MM.1S (cell line): ENCODE measurements around the gene XKRX.

ENCODE experiments used
- DNase-seq: peaks from one replicate; pipeline ENCODE4 v3.0.0-alpha.2; 2015
- H2AFZ ChIP-seq: fragments of 300-600 bp; sonication (generic); 2 replicates; pipeline ENCODE4 v1.6.0; 2016; ENCODE audit warnings: antibody characterized with exemption, low read length
- H3F3A ChIP-seq: fragments of 300-600 bp; sonication (generic); 2 replicates; pipeline ENCODE4 v1.6.1; 2016; ENCODE audit warnings: mild to moderate bottlenecking, antibody characterized with exemption, low read length, moderate library complexity, mixed read lengths; ENCODE audit not compliant: insufficient read depth
- H3K27ac ChIP-seq: fragments of 300-600 bp; sonication (generic); 2 replicates; pipeline ENCODE4 v1.5.1; 2016; ENCODE audit warnings: mild to moderate bottlenecking, low read length
- H3K27me3 ChIP-seq: fragments of 300-600 bp; sonication (generic); replicated peaks from 2 replicates; pipeline ENCODE4 v1.6.0; 2016; ENCODE audit warnings: low read length; ENCODE audit not compliant: insufficient read depth
- H3K36me3 ChIP-seq: fragments of 300-600 bp; sonication (generic); replicated peaks from 2 replicates; pipeline ENCODE4 v1.6.1; 2016; ENCODE audit warnings: mild to moderate bottlenecking, low read length, mixed read lengths; ENCODE audit not compliant: insufficient read depth
- H3K4me1 ChIP-seq: fragments of 300-600 bp; sonication (generic); 2 replicates; pipeline ENCODE4 v1.6.1; 2016; ENCODE audit warnings: low read length, mixed read lengths
- H3K4me2 ChIP-seq: fragments of 300-600 bp; sonication (generic); 2 replicates; pipeline ENCODE4 v1.6.0; 2016; ENCODE audit warnings: low read depth, low read length
- H3K4me3 ChIP-seq: fragments of 300-600 bp; sonication (generic); 2 replicates; pipeline ENCODE4 v1.5.1; 2016; ENCODE audit warnings: low read length, mixed read lengths
- H3K79me2 ChIP-seq: fragments of 300-600 bp; sonication (generic); 2 replicates; pipeline ENCODE4 v1.6.1; 2016; ENCODE audit warnings: mixed run types, low read length, mixed read lengths
- H3K9ac ChIP-seq: fragments of 300-600 bp; sonication (generic); 2 replicates; pipeline ENCODE4 v1.6.1; 2016; ENCODE audit warnings: low read length, mixed read lengths
- H3K9me2 ChIP-seq: fragments of 300-600 bp; sonication (generic); replicated peaks from 2 replicates; pipeline ENCODE4 v1.6.1; 2016; ENCODE audit warnings: mild to moderate bottlenecking, low read length, mixed read lengths; ENCODE audit not compliant: insufficient read depth
- H3K9me3 ChIP-seq: fragments of 300-600 bp; sonication (generic); replicated peaks from 2 replicates; pipeline ENCODE4 v1.6.1; 2016; ENCODE audit warnings: mild to moderate bottlenecking, low read length, mixed read lengths; ENCODE audit not compliant: insufficient read depth
- H4K20me1 ChIP-seq: fragments of 300-600 bp; sonication (generic); 2 replicates; pipeline ENCODE4 v1.6.1; 2016; ENCODE audit warnings: mild to moderate bottlenecking, low read length, moderate library complexity, mixed read lengths; ENCODE audit not compliant: insufficient read depth
- EZH2 ChIP-seq: fragments of 300-600 bp; sonication (generic); optimal IDR thresholded peaks from 2 replicates; pipeline ENCODE3; 2017; ENCODE audit warnings: low read depth, mild to moderate bottlenecking, antibody characterized with exemption, low read length, mixed read lengths
- EZH2phosphoT487 ChIP-seq: fragments of 300-600 bp; sonication (generic); IDR thresholded peaks from 2 replicates; pipeline ENCODE4 v1.6.1; 2018; ENCODE audit warnings: antibody characterized with exemption, low read length
- TF ChIP-seq, protein P1 (sequence below): fragments of 300-600 bp; sonication (generic); IDR thresholded peaks from 2 replicates; pipeline ENCODE4 v1.5.1; 2016; ENCODE audit warnings: antibody characterized with exemption, low read length, mixed read lengths

The XKRX gene

GRCh38 chrX:100973411-100973810 is 44.7 kb upstream of the XKRX start:
- no peaks in the 10 kb centered on the region for H3K36me3 ChIP-seq
- H3K79me2 ChIP-seq, result no peaks in the 10 kb centered on the region
- H3K4me1 ChIP-seq, result no peaks in the 10 kb centered on the region
- H3K9ac ChIP-seq, result no peak overlapping the region
- no peak overlapping the region for H3K27ac ChIP-seq
- H3K4me3 ChIP-seq, result no peak overlapping the region
- no peaks in the 10 kb centered on the region for H4K20me1 ChIP-seq
- H3F3A ChIP-seq, result no peaks in the 10 kb centered on the region
- H3K9me3 ChIP-seq, result no peaks in the 10 kb centered on the region
- no peak overlapping the region for H2AFZ ChIP-seq
- H3K9me2 ChIP-seq, result no peaks in the 10 kb centered on the region
- no peak for TF ChIP-seq EZH2phosphoT487
- TF ChIP-seq EZH2, result no peak
- TF ChIP-seq, protein P1, sequence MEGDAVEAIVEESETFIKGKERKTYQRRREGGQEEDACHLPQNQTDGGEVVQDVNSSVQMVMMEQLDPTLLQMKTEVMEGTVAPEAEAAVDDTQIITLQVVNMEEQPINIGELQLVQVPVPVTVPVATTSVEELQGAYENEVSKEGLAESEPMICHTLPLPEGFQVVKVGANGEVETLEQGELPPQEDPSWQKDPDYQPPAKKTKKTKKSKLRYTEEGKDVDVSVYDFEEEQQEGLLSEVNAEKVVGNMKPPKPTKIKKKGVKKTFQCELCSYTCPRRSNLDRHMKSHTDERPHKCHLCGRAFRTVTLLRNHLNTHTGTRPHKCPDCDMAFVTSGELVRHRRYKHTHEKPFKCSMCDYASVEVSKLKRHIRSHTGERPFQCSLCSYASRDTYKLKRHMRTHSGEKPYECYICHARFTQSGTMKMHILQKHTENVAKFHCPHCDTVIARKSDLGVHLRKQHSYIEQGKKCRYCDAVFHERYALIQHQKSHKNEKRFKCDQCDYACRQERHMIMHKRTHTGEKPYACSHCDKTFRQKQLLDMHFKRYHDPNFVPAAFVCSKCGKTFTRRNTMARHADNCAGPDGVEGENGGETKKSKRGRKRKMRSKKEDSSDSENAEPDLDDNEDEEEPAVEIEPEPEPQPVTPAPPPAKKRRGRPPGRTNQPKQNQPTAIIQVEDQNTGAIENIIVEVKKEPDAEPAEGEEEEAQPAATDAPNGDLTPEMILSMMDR, result no peak
- DNase-seq, result no peak
- H3K27me3 ChIP-seq, result no peaks in the 10 kb centered on the region
- H3K4me2 ChIP-seq, result no peak overlapping the region

DNA sequence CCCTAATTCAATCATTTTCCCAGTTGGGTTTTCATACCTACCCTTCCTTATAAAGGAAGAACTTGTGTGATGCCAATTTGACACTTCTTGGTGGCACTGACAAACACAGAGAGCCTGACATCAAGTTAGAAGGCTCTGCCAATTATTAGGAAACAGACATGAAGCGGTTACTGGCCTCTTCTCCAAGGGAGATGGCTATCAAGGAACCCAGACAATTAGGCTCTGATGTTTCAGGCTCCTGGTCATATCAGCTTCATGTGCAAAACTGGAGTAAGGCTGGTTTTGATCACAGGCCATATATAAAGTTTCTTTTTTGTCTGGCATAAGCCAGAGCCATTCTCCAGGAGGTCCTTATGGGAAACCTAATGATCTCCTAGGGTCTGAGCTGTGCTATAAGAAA is 41.2 kb upstream of the XKRX start:
- Histone ChIP-seq H3K4me1 (no peaks in the 10 kb centered on the region), H3F3A (no peaks in the 10 kb centered on the region), H3K9me2 (no peaks in the 10 kb centered on the region), H3K36me3 (no peaks in the 10 kb centered on the region), H3K27me3 (no peaks in the 10 kb centered on the region), H4K20me1 (no peaks in the 10 kb centered on the region), H3K9me3 (no peaks in the 10 kb centered on the region), H3K9ac (no peak overlapping the region), H3K4me3 (no peak overlapping the region), H3K79me2 (no peaks in the 10 kb centered on the region), H2AFZ (no peak overlapping the region), H3K27ac (no peak overlapping the region), H3K4me2 (no peak overlapping the region)
- no peak for TF ChIP-seq EZH2
- TF ChIP-seq, protein P1, result no peak
- no peak for TF ChIP-seq EZH2phosphoT487
- no peak for DNase-seq

DNA sequence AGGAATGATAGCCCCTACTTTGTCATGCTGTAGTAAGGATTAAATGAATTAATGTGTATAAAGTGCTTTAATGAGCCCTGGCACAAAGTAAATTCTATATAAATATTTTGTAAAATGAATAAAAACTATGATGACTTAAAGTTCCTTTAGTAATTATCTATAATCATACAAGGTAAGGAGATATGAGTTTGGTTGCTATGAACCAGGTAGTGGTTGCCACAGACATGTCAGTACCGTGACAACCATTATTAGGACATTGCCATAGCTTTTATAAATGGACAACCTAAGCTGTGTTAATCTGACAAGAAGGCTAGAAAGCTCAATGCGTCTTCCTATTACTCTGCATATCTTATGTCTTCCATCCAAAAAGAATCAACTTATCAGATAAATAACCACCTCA is 40.7 kb upstream of the XKRX start, which contains the start of gene ARL13A:
Gene ARL13A (plus strand): TSS at position 301 of the 400 bp plus-strand sequence. CDS start 3,982 bp downstream, outside the sequence.
- no peak within 1 kb of the TSS for H3K4me3 ChIP-seq
- H3K4me1 ChIP-seq, result no peaks in the 10 kb centered on the region
- no peaks in the 10 kb centered on the region for H3K9me3 ChIP-seq
- H3F3A ChIP-seq, result no peaks in the 10 kb centered on the region
- no peak for DNase-seq
- H4K20me1 ChIP-seq, result no peaks in the 10 kb centered on the region
- H3K9me2 ChIP-seq, result no peaks in the 10 kb centered on the region
- H3K9ac ChIP-seq, result no peak within 1 kb of the TSS
- H3K4me2 ChIP-seq, result no peak within 1 kb of the TSS
- H3K27me3 ChIP-seq, result no peaks in the 10 kb centered on the region
- H3K79me2 ChIP-seq, result no peaks in the 10 kb centered on the region
- TF ChIP-seq EZH2, result no peak
- TF ChIP-seq EZH2phosphoT487, result no peak
- TF ChIP-seq, protein P1, result no peak
- H3K36me3 ChIP-seq, result no peaks in the 10 kb centered on the region
- H2AFZ ChIP-seq, result no peak within 1 kb of the TSS
- no peak within 1 kb of the TSS for H3K27ac ChIP-seq
